SK-N-DZ (cell line): Measurements from ENCODE around the gene KRT4. TPM values are rescaled to one million over a fixed set of nuclear protein-coding genes. Genes with fewer than 3 reads are reported as not detected.
"Not testable (repeated sequence)": the region's sequence is repeated elsewhere in the genome, so short reads cannot be mapped to it uniquely, and the experiment has no call there.

ENCODE experiments used
- DNase-seq: peaks from one replicate; pipeline ENCODE4 v3.0.0-alpha.2; 2015; ENCODE audit warnings: low spot score
- polyA plus RNA-seq, 2 experiments: library from polyadenylated mRNA; depleted of rRNA; stranded (reverse); fragments of >200 nt; gene quantifications; 2 replicates each; pipeline ENCODE4 v1.2.3, GENCODE V29; 2014

The KRT4 gene
- polyA plus RNA-seq (2014; cell fraction: cytosol; rRNA removed), result not detected in 2 replicates
- not detected in 2 replicates for polyA plus RNA-seq (2014; cell fraction: nucleus; rRNA removed)

DNA sequence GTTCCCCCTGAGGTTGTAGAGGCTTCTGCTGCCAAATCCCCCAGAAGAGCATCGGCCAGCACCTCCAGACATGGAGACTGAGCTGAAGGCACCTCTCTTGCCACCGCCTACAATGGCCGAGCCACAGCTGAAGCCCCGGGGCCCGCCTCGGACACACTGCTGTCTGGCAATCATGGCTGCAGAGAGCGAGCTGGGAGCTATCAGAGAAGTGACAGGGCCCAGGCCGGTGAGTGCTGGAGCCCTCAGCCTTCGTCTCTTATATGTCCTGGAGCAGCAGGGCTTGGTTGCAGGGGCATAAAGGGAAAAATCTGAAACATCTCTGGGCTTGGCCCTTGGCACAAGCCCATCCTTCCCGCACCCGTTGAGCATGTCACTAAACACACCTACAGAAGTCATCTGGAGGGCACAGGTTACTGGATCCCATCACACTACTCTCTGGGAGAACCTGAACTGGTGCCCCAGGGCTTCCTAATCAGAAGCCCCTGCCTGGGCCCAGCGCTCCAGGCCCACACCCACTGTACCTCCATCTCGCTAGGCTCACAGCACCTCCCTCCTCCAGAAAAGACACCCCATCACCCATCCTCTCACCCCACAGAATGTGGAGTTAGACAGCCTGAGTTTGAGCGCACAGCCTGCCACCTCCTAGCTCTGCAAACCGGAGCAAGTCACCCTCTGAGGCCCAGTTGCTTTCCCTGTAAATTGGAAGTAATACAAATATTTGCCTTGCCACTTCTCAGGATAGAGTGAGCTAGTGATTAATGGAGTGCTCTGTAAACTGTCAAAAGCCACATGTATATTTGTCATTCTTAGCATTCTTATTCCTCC is at the start of gene KRT4:
Gene KRT4, minus strand, starts transcription at position 232 of the 825 bp plus-strand sequence. Its CDS starts 58 bp downstream, at position 174.
- DNase-seq, result no peak

DNA sequence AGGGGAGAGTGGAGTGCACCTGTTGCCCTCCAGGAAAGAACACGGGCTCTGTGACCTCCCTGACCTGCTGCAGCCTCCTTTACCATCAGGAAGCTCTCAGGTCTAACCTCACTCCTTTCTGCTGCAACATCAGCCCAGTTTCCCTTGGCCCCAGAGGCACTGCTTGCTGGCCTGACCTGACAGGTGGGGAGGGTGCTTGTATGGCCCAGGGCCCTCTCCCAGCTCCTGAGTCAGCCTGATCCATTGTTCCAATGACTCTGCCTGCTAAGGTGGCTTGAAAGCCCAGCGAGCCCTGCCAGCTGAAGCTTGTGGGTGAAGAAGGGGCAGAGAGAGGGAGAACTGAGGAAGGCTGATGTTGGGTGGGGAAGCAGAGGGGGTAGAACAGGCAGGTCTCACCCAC is 48.1 kb upstream of the KRT4 start:
- DNase-seq, result no peak

DNA sequence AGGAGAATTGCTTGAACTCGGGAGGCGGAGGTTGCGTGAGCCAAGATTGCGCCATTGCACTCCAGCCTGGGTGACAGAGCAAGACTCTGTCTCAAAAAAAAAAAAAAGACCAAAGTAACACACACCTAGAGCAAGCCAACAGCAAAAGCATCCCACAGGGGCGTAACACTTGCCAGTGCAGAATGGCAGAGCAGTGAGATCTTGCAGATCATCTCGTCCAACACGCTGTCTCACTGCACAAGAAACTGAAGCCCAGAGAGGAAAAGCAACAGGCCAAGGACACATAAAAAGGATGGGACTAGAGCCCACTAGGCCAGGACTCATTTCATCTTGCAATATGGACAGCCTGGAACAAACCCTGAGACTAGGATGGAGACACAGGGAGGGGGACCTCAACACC is 47.6 kb upstream of the KRT4 start:
- DNase-seq, result no peak

DNA sequence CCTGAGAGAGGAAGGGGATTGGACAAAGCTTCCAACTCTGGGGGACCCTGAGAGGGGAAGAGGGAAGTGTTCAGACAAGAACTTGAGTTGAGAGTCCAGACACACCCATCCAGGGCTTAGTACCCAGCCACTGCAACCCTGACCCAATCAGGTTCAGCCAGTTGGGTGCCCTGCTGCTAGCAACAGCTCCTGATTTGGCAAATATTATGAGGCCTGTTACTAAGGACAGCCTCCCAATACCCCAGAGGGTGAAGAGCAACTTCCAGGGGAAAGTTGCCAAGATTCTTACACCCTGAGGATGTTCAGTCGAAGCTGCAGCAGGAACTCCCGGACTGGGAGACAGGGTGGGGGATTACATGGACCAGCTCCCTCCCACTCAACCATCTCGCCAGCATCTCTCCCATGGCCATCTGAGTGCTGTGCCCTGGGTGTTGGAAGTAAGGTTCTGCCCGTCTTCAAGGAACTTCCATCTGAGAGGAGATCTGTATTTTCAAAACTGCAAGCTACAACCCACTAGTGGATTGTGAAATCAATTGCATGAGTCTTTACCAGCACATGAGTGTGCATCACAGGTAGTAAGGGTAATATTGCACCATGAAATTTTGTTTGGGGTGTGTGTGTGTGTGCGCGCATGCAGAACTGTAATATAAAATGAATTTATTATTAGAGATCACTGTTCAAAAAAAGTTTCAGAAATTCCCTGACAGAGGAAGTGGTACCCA is 46.3 kb upstream of the KRT4 start:
- DNase-seq, result no peak

DNA sequence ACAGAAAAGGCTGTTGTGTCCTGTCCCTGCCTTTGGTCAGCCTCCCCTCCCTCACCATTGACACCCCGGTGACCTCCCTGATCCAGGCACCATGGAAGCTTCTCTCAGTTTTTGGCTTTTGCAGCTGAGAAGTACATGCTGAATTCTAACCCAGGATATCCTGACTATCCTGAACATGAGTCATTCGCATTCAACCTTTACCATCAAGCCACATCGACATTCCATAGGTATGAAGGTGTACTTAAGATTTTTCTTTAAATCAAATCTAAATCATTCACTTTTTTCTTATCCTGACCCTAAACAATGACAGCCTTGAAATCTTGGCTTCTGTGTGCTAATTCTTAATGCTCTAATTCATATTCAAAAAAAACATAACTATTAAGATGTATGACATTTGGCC is 43.6 kb upstream of the KRT4 start:
- no peak for DNase-seq

DNA sequence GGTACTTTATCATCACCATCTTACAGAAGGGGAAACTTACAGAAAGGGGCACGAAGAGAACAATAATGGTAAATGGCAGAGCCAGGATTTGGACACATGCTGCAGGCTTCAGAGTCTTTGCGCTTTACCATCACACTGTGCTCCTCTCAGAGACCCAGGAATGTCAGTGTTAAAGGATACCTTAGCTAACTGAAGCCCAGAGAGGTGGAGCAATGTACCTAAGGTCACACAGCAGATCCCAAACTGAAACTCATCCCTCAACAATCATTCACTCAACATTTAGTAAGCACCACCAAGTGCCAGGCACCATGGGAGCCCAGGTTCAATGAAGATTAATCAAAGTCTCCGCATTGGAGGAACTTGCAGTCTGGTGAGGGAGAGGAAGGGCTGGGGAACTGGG is 42.9 kb upstream of the KRT4 start:
- DNase-seq, result no peak

DNA sequence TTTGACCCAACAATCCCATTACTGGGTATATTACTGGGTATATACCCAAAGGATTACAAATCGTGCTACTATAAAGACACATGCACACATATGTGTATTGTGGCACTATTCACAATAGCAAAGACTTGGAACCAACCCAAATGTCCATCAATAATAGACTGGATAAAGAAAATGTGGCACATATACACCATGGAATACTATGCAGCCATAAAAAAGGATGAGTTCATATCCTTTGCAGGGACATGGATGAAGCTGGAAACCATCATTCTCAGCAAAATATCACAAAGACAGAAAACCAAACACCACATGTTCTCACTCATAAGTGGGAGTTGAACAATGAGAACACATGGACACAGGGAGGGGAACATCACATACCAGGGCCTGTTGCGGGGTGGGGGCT is 42.2 kb upstream of the KRT4 start:
- not testable (repeated sequence) for DNase-seq

DNA sequence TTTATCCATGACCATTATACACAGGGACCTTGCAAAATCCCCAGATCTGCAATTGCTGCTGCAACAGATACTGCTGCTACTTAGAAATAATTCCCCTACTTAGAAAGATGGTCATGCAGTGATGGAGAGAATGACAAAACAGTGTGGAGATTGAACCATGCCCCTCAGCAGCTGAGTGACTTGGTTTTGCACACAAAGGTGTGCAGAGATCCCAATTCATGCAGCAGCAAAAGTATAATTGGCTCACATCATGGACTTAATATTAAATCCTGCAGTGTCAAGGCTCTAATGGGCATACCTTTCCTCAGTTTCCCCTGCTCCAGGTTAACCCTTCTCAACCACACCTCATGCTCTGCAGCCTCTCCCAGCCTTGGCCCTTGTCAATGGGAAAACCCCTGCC is 37.9 kb upstream of the KRT4 start:
- no peak for DNase-seq

DNA sequence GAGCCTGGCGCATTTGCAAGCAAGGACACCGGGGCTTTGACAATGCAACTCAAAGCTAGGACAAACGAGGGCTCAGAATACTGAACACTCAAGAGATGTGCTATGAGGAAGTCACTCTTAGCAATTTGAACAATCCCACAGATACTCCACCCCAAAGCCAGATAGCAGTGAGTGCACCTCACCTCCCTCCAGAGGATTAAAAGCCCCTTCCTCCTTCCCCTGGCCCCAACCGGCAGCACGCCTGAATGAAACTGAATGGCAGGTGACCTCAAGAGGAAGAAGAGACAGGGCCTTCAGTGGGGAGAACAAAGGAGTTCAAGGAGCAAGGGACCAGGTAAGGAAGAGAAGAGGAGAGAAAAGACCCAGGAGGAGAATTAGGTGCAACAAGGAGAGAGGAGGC is 36.8 kb upstream of the KRT4 start:
- no peak for DNase-seq

DNA sequence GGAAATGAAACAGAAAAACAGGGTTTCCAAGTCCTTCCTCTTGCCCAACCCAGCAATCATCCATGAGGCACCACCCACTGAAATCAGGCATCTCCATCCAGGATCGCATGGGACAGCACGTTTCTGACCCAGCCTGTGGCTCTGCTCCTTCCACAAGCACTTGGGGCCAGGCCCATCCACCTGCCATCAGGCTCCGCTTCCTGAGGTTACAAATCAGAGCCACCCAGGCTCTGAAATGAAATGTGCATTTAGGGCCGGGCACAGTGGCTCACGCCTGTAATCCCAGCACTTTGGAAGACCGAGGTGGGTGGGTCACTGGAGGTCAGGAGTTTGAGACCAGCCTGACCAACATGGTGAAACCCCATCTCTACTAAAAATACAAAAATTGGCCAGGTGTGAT is 35.6 kb upstream of the KRT4 start:
- no peak for DNase-seq

DNA sequence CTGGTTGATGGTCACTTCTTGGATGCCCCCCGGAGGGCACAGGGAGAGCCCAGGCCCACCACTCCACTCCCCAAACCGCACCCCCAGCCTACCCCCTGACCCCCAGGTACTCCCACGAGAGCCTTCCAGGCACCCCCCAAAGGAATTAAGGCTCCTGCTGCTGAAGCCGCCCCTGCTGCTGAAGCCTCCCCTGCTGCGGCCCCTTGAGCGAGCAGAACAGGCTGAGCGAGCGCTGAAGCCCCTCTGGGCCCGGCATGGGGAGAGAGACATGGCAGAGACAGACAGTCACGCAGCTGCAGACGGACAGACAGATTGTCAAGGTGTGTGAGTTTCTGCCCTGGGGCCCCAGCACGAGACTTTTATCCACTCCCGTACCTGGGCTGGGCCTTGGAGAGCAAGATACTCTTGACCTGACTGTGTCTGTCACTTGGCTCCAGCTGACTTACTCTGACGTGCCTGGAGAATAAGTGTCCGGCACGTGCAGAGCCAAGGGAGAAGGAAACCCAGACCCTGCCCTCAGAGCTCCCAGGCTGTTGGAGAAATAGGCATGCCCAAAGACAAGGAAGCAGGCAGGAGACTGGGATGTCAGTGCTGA is 34.8 kb upstream of the KRT4 start, which contains the start of gene KRT78:
Gene KRT78, minus strand, starts transcription at position 334 of the 595 bp plus-strand sequence. Its CDS starts 64 bp downstream, at position 270.
- DNase-seq, result no peak

DNA sequence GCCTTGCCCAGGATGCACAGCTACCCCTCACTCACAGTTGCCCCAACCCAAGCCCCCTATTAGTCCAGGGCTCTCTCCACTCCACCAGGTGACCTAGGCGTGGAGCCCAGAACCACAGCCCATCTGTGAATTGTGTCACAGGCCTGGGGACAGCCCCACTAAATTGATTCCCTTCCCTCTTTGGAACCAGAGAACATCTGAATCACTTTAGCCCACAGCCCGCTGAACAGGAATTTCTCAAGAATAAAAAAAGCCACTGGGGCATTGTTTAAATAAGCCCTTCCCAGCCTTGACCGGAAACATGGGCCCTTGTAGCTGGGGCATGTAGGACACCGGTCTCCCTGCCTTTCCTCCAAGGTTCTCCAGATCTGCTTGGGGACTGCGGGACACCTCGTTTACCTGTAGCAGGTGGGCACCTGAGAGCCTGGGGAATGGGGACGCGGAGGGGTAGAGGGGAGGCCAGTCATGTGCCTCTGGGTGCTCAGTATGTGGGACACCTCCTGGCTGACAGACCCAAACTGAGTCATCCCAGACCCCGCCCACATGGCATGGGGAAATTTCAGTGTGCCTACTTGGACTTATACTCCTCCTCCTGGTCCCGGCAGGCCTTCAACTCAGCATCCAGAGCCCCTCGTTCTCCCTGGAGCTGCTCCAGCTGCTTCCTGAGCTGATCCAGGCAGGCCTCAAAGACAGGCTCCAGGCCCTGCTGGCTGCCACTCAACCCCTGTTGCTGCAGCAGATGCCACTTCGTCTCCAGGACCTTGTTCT is 33.6 kb upstream of the KRT4 start:
- no peak for DNase-seq

DNA sequence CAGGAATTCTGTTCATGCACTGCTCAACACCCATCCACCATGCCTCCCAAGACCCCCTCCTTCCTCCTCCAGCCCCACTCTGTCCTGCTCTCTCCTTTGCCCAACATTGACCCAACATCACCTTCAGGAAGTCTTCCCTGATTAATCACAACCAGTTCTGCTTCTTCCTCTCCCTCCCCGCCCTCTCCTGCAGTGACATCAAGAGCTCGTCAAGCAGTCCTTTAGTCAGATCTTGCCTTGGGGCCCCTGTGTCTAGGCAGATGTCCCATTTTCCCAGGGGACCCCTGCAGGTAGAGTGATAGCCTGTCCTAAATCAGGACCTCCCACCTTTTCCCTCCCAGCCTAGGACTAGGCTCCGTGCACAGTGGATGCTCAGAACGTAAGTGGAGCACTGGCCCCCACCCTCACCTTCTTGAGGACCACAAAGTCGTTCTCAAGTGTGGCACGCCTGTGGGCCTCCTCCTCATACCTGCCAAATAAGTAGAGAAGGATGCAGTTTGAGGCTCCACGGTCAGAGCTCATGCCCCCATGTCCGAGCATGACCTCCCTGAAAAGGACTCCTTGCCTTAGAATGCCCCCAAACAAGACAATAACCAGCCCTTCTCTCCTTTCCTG is 32.5 kb upstream of the KRT4 start:
- DNase-seq, result no peak

DNA sequence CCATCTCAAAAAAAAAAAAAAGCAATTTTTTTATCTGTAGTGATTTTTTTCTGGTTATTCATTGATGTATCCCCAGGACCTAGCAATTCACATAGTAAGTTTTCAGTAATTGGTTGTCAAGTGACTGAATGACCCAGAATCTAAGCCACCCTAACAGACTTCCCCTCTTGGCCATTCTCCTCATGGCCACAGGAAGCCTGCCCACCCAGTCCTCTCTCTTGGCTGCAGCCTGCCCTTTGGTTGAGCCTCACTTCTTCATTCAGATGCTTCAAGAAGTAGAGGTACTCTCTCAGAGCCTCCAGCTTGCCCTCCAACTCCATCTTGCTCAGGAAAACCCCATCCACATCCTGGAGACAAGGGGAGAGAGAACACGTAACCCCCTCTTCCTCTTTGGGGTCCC is 32.0 kb upstream of the KRT4 start:
- DNase-seq, result no peak

DNA sequence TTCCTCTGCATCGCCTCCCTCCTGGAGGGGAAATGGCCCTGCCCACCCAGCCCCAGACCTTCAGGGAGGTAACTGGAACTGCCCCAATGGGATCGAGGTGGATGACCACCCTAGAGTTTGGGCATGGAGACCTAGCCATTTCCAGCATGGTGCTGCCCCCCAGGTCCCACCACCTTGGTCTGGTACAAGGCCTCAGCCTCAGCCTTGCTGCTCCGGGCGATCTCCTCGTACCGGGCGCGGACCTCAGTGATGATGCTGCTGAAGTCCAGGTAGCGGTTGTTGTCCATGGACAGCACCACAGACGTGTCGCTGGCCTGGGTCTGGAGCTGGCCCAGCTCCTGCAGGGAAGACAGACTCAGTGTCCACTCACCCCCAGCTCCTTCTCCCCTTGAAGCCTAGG is 30.5 kb upstream of the KRT4 start:
- no peak for DNase-seq

DNA sequence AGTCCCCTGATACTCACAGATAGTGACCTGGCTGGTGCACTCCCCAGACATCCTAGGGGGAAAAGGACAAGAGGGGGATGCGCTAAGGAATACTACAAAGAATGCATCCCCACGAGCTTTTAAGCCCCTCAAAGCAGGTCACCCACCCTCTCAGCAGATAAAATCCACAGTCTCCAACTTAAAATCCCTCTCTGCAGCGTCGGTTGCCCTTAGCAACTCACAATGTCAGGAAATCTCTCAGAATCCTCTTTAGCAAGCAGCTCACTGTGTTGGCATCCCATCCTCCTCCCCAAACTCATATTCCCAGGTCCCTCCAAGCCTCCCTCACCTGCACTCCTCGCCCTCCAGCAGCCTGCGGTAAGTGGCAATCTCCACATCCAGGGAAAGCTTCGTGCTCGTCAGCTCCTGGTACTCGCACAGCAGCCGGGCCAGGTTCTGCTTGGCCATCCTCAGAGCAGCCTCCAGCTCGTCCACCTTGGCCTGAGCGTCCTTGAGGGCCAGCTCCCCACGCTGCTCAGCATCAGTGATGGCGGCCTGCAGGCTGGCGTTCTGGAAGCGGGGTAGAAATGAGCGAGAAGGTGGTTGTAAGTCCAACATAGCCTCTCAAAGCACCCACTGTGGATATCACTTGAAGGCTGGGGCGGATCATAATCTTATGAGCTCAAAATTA is 25.7 kb upstream of the KRT4 start:
- no peak for DNase-seq

DNA sequence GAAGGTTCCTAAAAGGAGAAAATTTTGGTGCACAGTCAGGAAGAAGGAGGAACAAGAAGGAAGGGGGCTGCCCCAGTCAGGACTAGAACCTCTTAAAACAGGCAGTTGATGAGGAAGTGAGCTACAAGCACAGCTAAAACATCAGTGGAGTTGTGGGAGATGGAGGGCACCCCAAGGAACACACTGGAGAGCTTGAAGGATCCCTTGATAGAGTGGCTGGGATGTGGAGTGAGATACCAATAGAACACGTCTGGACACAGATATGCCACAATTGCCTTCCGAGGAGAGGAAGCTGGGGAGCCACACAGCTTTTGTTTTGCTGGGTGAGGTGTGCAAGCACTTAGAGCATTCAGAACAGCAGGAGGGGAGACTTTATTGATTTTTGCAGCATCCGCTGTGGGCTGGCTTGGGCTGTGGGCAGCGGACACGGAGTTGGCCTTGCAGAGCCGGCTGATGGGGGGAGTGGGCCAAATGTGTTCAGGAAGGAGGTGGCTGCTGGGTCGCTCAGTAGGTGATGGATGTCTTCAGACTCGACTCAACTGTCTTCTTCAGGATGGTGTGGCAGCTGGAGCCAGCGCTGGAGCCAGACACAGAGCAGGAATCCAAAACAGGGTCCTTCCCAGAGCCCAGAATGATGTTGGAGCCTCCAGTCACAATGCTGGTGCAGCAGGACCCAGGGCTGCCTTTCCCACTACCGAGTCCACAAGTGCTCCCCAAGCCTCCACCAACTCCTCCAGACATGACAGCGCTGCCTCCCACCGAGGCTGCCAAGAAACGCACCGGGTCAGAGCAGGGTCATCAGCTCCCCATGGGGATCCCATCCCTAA is 24.9 kb upstream of the KRT4 start:
- no peak for DNase-seq

DNA sequence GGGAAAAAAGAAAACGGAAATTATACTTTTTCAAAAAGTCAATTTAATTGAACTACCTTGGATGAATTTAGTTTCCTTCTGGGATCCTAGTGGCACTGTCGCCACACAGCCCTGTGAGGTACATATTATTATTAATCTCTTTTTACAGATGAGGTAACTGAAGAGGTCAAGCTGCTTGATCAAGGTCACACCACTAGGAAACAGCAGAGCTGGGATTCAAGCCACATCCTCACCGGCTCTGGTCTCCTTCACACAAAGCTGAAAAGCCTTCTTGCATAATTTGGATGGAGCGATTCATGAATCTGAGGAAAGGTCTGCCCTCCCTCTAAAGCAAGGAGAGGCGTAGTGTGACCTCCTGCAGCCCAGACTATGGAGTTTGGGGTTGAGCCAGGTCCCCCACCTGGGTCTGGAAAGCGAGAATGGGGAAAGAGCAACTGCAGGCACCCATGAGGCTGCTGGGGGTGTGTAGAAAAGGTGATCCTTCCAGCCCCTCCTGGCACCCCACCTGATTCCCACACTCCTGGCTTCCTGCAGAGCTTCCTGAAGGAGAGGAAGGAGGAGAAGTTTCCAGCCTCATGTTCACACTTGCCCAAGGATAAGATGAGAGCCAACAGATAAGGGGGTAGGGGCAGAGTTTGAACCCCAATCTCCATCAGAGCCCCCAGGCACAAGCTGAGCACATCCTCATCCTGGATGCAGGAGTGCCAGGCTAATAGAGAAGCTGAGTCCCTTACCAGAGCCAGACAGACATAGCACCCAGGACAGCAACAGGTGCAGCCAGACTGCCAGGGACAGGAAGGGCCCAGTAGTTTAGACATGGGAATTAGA is 24.1 kb upstream of the KRT4 start:
- no peak for DNase-seq

DNA sequence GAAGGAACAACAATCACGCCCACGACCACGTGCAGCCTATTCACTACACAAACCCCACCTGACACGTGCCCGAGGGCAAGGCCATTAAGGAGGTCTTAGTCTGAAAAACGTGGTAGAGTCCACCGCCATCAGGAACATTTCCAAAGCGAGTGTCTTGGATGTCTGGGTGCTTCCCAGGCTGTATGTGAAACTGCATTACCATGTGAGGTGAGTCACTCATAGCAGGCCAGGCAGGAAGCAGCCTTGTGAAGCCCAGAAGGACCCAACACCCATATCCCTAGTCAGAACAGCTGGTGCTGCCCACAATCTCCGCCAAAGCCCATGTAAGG is 23.5 kb upstream of the KRT4 start:
- DNase-seq, result no peak
